IMR-90 (cell line): ENCODE results near the gene UBL5. TPM values are rescaled to one million over a fixed set of nuclear protein-coding genes. Genes with fewer than 3 reads are reported as not detected.

Experiments
- microRNA-seq, 2 experiments: library from miRNA; stranded (forward) in 1 of 2; unstranded in 1 of 2; fragments of 10-50 nt in 1 of 2; fragments of <30 nt in 1 of 2; gene quantifications in 1 of 2; microRNA quantifications in 1 of 2; one replicate each; pipeline versions ENCODE3 to v1.1.0; 2013 to 2020; ENCODE audit not compliant: insufficient read depth in 1 of 2, insufficient read length in 1 of 2, unreplicated experiment in 1 of 2
- polyA plus RNA-seq, 3 experiments: library from polyadenylated mRNA; depleted of rRNA; stranded (reverse); fragments of >200 nt; gene quantifications; 2 replicates each; pipeline ENCODE4 v1.2.3, GENCODE V29; 2012; ENCODE audit warnings: low replicate concordance in 1 of 3
- small RNA-seq, 5 experiments: library from RNA; depleted of rRNA; stranded (forward); fragments of <200 nt; gene quantifications; one replicate each; pipeline ENCODE3, GENCODE V24; 2012
- total RNA-seq: library from RNA; depleted of rRNA; stranded (reverse); fragments of >200 nt; gene quantifications from 2 replicates; pipeline ENCODE4 v1.2.3, GENCODE V29; 2012; rRNA removed

UBL5 gene
- total and polyA plus RNA-seq, 2 of the 4 experiments (the other 2 are of a cell fraction), result 434 to 1,091 TPM

Small RNA genes within 50 kb of the gene (microRNA-seq; reads per million reads assigned to microRNA genes)
- not detected for gene RF00156 (ENCODE audit: insufficient read depth, insufficient read length)

Small RNA genes within 50 kb of the gene (small RNA-seq; reads per million reads assigned to genes)
- gene RF00156, result 0 to 0.18 (median 0) reads per million in 5 experiments

Other genes with a start within 250 kb of the UBL5 start
- gene ZNF121, start 243.4 kb upstream of the UBL5 start, total RNA-seq, result 62.9 and 83.6 TPM in 2 replicates
- gene ZNF121, start 243.4 kb upstream of the UBL5 start, polyA plus RNA-seq (2012; rRNA removed), result 2.0 and 3.1 TPM in 2 replicates
- gene ZNF561, start 206.7 kb upstream of the UBL5 start, total RNA-seq, result 38.9 TPM in 2 replicates
- 15.9 and 22.5 TPM in 2 replicates for gene ZNF561, start 206.7 kb upstream of the UBL5 start, polyA plus RNA-seq (2012; rRNA removed)
- gene ZNF562, start 152.8 kb upstream of the UBL5 start, total RNA-seq, result 41.7 and 43.7 TPM in 2 replicates
- 3.7 and 5.2 TPM in 2 replicates for gene ZNF562, start 152.8 kb upstream of the UBL5 start, polyA plus RNA-seq (2012; rRNA removed)
- 5.3 and 6.5 TPM in 2 replicates for gene ZNF846, start 59.2 kb upstream of the UBL5 start, total RNA-seq
- gene ZNF846, start 59.2 kb upstream of the UBL5 start, polyA plus RNA-seq (2012; rRNA removed), result 4.6 and 5.7 TPM in 2 replicates
- gene FBXL12, start 8.8 kb upstream of the UBL5 start, total RNA-seq, result 8.1 and 8.9 TPM in 2 replicates
- gene FBXL12, start 8.8 kb upstream of the UBL5 start, polyA plus RNA-seq (2012; rRNA removed), result 42.6 and 47.6 TPM in 2 replicates
- gene PIN1, start 7.4 kb downstream of the UBL5 start, total RNA-seq, result 76.0 and 77.2 TPM in 2 replicates
- gene PIN1, start 7.4 kb downstream of the UBL5 start, polyA plus RNA-seq (2012; rRNA removed), result 105 and 126 TPM in 2 replicates
- 2.2 and 2.7 TPM in 2 replicates for gene OLFM2, start 108.6 kb downstream of the UBL5 start, total RNA-seq
- gene OLFM2, start 108.6 kb downstream of the UBL5 start, polyA plus RNA-seq (2012; rRNA removed), result 5.1 and 6.2 TPM in 2 replicates
- 0.54 and 0.56 TPM in 2 replicates for gene COL5A3, start 182.6 kb downstream of the UBL5 start, total RNA-seq
- gene COL5A3, start 182.6 kb downstream of the UBL5 start, polyA plus RNA-seq (2012; rRNA removed), result 1.5 TPM in 2 replicates
- gene RDH8, start 185.6 kb downstream of the UBL5 start, total RNA-seq, result 0.18 TPM in 1 of 2 replicates, not detected in the other
- gene RDH8, start 185.6 kb downstream of the UBL5 start, polyA plus RNA-seq (2012; rRNA removed), result not detected in 2 replicates